HG03342 (cell line): ENCODE measurements around the gene TMEM151B.

Source experiments
- ATAC-seq: cut with Tn5 transposase; IDR thresholded peaks from one replicate; pipeline ENCODE4 v1.9.1; 2021; ENCODE audit warnings: mild to moderate bottlenecking, moderate library complexity; ENCODE audit not compliant: unreplicated experiment

Gene TMEM151B

GRCh38 chr6:44250067-44250717 is 20.1 kb upstream of the TMEM151B start:
- no peak for ATAC-seq

GRCh38 chr6:44250718-44251123 is 19.5 kb upstream of the TMEM151B start:
- ATAC-seq, result no peak

- ATAC-seq, result no peak
Measured at GRCh38 chr6:44251576-44252524, 18.4 kb upstream of the TMEM151B start.

GRCh38 chr6:44253307-44254101 is 16.7 kb upstream of the TMEM151B start:
- no peak for ATAC-seq

GRCh38 chr6:44254191-44255104 is 15.8 kb upstream of the TMEM151B start:
- ATAC-seq, result no peak

- ATAC-seq, result no peak
Measured at GRCh38 chr6:44255105-44255808, 15.0 kb upstream of the TMEM151B start.

GRCh38 chr6:44255871-44256774 is 14.1 kb upstream of the TMEM151B start:
- no peak for ATAC-seq

- ATAC-seq, result no peak
Measured at GRCh38 chr6:44256775-44257024, 13.6 kb upstream of the TMEM151B start.

GRCh38 chr6:44257025-44257752 is 13.1 kb upstream of the TMEM151B start, which contains the start of gene SLC35B2:
Gene SLC35B2, minus strand, starts transcription at chr6:44257528. Its CDS starts 118 bp downstream, at chr6:44257410.
- peak; percentile 44 for ATAC-seq

- peak; percentile 16 for ATAC-seq
Measured at GRCh38 chr6:44257753-44258324, 12.4 kb upstream of the TMEM151B start.

- ATAC-seq, result no peak
Measured at GRCh38 chr6:44258325-44258863, 11.9 kb upstream of the TMEM151B start.

GRCh38 chr6:44258921-44259320 is 11.3 kb upstream of the TMEM151B start:
- ATAC-seq, result no peak

- no peak for ATAC-seq
Measured at GRCh38 chr6:44260011-44260410, 10.2 kb upstream of the TMEM151B start.

GRCh38 chr6:44260451-44261297 is 9.6 kb upstream of the TMEM151B start:
- no peak for ATAC-seq

GRCh38 chr6:44261581-44261980 is 8.7 kb upstream of the TMEM151B start:
- no peak for ATAC-seq
